Stimulated activated CD8-positive, alpha-beta memory T cell treated with anti-CD3 and anti-CD28 coated beads, Interleukin-15, amount 100 ng/mL, for 4 hours (primary cell): ENCODE results near the gene AQP2.
"Not testable (repeated sequence)": the region's sequence is repeated elsewhere in the genome, so short reads cannot be mapped to it uniquely, and the experiment has no call there.

ENCODE experiments used
- DNase-seq, 2 donors: peaks; one replicate each; pipeline ENCODE4 v3.0.0-alpha.2; 2020; ENCODE audit warnings: low read depth in 2 of 2

Gene AQP2

DNA sequence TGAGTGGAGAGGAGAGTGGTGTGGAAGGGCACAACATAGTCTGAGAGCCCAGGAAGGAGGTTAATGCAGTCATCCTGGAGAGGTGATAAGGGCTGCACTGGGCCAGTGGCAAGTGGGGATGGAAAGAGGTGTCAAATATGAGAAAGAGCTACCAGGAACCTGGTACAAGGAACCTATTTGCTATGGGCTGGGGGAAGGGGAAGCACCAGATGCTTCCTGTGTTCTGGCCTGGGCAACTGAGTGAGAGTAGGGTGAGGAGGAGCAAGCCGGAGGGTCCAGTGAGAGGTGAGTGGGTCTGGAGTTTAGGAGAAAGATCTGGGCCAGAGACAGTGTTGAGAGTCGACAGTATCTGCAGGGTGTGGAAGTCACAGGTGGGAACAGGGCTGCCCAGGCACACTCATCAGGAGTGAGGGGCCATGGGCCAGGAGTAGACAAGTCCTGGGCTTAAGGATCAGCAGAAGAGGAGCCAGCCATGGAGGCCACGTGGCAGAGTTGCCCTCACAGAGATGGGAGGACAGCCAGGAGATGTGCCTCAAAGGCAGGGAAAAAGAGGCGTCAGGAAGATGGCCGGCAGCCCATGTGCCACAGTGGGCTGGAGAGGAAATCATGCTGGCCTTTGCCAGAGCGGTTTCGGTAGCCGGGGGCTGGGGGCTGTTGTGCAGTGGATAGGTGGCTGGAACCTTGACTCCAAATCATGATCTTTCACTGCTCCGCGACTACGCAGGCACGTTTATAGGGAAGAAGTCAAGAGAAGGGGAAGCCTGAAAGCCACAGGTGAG is 19.3 kb downstream of the AQP2 start:
- no peak for DNase-seq

DNA sequence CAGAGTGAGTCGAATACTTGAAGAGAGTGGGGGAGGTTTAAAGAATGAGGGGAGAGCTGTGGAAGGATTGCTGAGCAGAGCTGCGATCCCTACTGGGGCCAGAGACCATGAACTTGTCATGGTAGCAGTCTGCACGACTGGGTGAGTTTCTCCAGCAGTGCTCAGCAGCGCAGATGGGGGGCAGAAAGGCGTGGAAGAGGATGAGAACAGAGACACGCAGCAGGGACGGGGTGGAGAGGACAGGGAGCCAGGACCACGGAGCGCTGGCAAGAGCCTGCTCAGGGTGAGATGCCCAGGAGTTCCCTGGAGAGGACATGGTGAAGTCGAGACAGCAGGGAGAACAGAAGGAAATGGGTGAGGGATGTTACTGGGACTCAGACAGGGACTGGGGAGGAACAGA is 20.1 kb downstream of the AQP2 start:
- no peak for DNase-seq

DNA sequence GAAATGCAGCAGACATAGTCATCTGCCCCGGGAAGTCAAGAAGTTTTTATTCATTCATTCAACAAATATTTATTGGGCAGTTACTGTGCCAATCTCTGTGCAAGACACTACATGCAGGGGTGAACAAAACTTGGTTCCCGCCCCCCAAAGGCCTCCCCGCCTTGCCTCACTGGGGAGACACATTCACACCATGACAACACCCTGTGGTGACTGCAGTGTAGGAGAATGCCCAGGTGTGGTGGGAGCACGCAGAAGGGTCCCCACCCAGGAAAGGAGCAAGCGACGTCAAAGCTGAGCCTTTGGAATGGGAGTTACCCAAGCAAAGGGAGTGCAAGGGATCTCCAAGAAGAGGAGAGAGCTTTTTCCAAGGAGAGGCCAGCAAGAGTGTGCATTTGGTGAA is 20.6 kb downstream of the AQP2 start:
- DNase-seq = no peak

DNA sequence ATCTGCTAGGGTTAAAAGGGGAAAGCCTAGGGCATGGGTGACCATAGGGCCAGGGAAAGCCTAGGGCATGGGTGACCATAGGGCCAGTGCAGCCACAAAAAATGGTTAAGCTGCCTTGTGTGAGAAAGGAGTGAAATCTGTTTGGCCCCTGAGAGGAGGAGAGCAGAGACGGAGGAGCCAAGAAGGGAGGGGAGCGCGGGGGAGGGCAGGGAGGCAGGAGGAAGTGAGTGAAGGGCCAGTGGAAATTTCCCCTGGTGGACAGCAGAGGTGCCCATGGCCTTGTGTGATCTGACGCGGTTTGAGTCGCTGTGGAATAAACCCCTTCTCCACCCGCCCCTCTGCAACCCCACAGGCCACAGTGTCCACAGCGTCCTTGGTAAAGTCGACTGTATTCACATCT is 21.6 kb downstream of the AQP2 start:
- DNase-seq = no peak

DNA sequence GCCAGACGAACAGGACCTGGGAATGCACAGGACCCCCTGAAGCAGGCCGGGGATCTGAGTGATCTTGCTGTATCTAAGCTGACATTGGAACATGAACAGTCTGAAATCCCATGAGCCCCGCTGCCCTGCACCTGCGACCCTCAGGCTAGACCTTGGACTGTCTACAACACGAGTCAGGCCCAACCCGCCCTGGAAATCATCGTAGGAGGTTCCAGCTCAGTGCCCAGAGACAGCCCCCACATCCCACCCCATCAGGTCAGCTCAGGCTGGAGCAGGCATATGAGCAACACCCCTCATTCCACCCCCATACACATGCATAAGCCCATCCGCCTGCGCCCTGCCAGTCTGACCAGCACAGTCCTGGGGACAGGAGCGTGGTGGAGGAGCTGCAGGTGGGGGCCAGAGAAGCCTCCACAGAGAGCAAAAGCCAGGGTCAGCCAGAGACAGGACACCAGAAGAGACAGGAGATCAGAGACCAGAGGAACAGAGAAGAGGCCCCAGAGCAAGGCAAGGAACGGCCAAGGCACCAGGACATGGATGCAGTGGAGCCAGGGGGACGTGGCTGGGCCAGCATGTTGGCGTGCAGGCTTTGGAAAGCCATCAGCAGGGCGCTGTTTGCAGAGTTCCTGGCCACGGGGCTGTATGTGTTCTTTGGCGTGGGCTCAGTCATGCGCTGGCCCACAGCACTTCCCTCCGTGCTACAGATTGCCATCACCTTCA is 22.3 kb downstream of the AQP2 start, which contains the start of gene AQP6:
TSS of gene AQP6 (plus strand) at position 307 of the 720 bp plus-strand sequence. CDS start at position 534, 227 bp downstream.
- no peak for DNase-seq

DNA sequence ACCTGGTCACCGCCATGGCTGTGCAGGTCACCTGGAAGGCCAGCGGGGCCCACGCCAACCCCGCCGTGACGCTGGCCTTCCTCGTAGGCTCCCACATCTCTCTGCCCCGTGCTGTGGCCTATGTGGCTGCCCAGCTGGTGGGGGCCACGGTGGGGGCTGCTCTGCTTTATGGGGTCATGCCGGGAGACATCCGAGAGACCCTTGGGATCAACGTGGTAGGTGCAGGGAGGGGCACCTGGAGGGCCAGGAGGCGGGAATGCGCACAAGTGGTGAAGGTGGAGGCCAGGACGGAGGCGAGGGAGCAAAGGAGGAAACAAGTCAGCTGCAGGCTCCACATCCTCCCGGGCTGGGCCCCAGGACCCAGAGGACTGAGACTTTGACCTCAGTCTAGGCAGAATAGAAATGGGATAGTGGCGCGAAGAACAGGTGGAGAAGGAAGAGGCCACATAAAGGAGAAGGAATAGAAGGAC is 22.9 kb downstream of the AQP2 start:
- DNase-seq = no peak

DNA sequence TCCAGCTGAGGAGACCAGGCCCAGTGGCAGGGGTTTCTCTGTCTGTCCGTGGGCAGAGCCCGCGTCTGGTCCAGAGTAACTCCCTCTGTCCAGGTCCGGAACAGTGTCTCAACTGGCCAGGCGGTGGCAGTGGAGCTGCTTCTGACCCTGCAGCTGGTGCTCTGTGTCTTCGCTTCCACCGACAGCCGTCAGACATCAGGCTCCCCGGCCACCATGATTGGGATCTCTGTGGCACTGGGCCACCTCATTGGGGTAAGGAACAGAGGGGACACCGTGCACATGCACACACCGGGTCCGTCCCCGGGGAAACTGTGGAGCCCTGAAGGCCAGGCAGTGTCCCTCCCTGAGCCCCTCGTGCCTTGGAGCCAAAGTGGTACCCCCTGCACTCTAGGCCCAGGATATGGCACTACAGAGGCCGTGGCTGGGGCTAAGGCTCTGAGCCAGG is 23.7 kb downstream of the AQP2 start:
- DNase-seq = no peak

DNA sequence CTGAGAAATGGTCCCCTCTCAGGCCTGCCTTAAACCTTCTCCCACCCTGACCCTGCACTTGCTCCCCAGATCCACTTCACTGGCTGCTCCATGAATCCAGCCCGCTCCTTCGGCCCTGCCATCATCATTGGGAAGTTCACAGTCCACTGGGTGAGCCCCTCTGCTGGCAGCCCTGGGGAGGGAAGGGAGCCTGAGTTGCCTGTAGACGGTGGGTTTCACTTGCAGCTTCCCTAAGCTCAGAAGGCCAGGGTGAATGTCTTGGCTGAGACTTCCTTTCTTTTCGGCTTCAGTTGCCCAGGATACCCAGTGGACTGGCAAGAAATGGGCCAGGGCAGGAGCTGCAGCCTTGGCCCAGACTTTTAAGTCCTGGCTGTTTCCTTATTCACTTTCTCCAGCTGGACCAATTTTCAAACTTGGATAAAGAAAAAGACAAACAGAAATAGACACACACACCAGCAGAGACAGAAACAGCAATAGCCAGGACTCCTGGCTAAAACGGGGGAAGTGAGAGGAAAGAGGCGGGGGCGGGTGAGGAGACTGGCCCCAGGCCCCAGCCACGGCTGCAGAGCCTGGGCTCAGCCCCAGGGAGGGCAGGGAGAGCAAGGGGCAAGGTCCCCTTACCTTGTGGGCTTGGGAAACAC is 24.3 kb downstream of the AQP2 start:
- no peak for DNase-seq

DNA sequence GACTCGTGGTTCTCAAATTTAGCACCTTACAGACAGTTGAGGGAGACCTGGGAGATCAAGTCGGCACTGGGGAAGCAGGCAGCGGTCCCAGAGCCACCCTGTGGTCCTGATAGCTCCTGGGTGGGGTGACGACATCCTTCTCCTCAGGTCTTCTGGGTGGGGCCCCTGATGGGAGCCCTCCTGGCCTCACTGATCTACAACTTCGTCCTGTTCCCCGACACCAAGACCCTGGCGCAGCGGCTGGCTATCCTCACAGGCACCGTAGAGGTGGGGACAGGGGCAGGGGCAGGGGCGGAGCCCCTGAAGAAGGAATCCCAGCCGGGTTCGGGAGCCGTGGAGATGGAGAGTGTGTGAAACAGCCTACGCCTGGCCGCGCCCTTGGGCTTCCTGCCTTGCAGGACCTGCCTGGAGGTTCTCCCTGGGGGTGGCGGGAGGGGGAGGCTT is 24.8 kb downstream of the AQP2 start:
- no peak for DNase-seq

DNA sequence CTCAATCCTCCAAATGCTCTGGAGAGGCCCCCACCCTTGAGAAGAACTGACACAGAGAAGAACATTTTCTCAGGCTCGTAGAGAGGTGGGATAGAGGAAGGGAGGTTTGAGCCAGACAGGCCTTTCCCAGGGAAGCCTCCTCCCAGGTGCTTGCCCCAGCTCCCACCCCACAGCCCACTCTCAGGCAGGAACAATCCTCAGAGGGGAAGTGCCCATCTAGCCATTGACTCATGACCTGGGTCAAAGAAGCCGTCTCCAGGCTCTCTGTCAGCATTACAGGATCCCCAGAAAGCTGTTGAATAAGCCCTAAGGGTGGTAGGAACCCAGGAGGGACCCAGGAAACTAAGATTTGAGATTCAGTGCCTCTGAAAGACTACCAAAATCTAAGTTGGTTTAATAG is 26.0 kb downstream of the AQP2 start:
- DNase-seq = no peak

DNA sequence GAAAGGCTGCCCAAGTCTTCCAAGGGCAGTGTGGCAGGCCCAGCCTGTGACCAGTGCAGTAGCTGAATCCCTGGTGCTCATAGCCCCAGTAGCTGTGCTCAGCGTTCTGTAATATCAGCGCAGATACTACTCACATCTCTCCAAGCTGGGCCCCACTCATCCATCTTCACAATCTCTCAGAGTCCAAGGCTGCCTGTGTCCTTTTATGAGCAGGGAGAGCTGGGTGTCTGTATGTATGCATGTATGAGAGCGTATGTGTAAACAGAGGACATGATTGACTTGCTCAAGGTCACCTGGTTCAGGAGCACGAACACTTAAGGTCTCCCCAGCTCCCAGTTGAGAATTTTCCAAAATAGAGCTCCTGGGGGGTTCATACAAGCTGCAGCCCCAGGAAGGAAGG is 27.6 kb downstream of the AQP2 start:
- DNase-seq = no peak

DNA sequence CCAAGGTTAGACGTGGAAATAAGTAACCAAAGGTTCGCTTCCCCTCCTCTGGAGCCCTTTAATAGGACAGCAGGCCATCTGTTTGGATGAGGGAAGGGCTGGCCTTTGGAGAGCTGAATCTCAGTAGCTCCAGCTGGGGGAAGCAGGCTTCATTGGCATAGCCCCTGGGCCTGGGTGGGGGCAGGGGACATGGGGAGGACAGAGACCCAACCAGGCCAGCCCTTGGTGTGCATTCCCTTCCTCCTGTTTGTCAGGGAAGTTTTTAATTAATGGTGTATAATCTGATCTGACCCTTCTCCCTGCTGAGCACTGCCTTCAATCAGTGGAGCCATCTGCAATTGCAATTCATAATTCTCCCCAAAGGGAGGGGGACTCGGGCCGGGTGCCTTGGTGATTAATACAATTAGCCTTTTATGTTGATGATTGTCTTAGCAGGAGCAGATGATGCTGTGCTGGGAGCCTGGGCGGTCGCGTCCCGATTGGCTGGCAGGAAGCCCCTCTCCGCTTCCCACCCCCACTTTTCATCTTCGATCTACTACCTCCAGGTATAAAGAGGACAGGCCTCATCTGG is 28.6 kb downstream of the AQP2 start:
- no peak for DNase-seq

DNA sequence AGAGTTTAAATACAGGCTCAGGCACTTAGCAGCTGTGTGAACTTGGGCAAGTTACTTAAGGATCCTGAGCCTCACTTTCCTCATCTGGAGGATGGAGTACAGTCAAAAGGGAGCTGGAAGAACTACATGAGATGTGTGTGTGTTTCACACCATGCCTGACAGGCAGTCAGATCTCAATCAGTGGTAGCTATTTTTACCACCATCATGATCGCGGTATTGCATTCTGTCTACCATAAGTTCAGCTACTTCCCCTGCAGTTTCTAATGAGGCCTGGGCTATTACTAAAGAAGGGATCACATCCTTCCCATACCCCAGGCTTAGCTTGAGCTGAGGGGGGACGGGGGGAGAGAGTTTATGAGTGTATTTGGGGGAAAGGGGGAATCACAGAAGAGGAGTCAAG is 29.3 kb downstream of the AQP2 start:
- no peak for DNase-seq

DNA sequence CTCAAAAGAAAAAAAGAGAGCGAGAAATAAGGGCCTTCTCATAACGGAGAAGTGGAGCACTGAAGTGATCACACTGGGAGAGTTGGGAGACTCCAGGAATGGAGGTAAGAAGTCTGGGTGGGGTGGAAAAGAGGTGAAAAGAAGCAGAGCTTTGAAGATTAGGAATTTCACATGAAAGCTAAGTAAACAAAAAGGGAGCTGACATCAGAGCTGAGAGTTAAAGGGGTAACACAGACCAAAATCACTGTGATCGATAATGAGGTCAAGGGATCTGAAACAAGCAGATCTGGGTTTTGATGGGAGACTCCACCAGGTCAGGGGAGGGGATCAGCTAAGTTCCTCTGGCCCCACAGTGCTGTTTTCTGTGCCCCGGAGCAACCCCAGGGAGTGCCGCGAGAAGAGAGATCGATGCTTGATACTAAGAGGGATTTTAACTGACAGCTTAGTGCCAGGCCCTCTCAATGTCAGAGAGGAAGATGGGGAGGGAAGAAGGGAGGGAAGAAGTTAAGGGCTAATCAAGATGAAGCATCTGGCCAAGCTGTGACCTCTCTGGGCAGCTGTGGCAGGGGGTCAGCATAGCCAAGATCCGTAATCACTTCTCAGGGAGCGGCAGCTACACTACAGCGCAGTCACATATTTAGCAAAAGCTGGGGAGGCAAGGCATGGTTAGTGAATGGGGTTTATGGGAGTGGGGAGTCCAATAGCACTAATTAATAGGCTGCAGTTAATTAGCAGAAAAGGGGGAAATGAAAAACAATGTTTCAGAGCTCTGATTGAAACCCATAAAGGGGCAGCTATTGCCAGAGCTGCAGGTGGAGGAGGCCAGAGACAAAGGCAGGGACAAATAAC is 30.2 kb downstream of the AQP2 start:
- no peak for DNase-seq

DNA sequence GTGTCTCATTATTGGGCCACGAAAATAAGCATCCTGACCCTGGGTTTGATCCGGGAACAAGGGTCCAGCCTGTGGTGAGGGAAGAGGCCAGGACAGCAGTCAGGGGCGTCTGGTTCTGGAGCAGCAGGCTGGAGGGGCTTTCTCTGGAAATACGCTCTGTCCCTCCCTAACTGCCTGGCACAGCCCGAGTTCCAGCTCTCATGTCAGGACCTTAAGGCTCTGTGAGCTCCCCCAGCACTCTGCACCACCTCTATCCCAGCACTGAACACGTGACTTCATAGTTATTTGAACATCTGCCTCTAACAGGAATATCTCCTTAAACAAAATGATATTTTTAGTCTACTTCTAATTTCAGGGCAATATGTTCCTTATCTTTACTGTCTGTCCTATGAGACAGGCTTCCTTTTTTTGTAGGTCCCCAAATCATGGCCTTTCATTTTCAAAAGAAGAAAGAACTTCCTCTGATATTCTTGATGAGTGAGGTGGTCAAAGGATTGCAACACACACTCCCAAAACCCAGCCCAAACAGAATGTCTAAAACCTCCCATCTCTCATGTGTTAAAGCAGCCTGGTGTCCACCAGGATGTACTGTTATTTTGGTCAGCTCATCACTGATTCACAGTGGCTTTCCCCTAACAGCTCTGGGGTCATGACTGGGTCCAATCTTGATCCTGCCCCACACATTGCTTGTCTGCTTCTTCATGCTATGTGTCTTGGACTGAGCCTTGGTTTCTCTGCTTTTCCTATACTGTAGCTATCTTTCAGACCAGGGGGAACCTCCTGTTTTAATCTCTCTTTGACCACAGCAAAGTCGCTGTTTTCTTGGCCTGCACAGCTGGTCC is 31.9 kb downstream of the AQP2 start:
- no peak for DNase-seq

DNA sequence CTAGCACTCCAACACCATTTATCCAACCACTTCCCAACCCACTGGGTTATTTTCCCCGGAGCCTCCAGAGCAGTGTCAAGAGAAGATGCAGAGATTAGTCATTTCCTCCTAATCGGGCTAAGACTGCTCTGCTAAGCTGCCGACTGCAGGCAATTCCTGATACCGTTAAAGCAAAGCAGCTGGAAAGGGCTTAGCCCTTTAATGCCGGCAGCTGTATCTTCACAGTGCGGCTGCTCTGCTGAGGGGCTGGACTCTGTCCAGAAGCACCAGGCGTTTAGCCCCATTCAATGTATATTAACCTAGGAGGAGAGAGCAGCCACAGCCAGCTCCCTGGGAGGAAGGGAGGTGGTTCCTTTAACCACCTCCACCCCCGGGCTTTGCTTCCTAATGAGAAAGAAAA is 33.4 kb downstream of the AQP2 start:
- no peak for DNase-seq

DNA sequence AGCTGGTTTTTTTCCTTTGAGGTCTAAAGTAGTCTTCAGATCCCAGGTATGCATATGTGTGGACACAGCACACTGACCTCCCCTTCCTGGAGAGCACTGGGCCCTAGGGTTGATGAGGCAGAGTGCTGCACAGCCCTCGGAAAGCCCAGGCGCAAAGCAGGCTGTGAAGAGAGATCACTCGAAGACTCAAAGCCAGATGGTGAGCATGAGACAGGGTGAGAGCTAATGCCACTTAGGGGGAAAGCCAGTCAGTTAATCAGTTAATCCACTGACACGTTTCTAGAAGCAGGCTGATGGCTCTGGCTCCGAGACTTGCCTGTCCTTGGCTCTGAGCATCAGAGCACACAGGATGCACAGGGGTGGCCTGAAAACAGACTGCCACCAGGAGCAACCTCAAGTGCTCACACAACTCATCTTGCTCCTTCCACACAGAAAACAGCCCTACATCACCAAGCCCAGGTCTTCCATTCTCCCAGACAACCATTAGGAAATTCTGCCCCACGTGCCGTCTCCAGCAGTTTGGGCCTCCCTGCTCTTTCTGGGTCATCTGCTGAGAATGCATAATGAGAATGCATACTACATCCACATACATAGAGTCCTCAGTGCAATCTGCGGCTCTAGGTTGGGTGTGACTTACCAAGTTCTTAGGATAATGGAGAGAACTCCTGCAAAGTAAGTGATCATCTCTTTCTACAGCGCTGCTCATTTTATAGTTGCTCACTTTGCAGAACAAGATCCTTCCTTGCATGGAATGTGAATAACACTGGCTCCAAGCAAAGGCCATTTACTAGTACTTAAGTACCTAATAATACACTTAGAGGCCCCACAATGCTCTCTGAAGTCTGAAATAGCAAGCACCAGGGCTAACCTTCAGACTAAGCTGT is 34.2 kb downstream of the AQP2 start:
- DNase-seq = no peak

DNA sequence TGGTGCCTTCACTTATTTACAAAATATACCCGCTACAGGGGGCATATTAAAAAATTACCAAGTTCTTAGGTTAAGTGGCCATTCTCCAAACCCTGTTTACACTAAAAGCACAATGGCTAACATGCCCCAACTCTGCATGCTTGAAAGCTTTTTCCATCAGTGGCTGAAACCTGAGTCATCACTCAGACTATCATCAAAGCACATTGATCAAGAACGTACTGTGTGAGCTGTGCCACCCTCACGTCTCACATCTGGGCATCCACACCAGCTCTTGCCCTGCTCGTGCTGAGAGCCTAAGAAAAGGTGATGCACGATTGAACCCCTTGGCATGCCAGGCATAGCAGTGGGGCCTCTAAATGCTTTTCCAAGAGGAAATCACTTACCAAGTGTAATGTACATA is 35.4 kb downstream of the AQP2 start:
- DNase-seq = no peak

DNA sequence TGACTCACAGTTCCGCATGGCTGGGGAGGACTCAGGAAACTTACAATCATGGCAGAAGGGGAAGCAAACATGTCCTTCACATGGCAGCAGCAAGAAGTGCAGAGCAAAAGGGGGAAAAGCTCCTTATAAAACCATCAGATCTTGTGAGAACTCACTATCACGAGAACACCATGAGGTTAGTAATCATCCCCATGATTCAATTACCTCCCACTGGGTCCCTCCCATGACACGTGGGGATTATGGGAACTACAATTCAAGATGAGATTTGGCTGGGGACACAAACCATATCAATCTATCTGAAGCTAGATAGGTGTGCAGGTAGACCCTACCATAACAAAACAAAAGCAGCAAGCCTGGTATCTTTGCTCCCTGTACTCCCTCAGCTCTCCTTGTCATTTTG is 35.9 kb downstream of the AQP2 start:
- not testable (repeated sequence) for DNase-seq
